ENCODE results near the gene CLDN15.
"Not testable (repeated sequence)": the region's sequence is repeated elsewhere in the genome, so short reads cannot be mapped to it uniquely, and the experiment has no call there.

CLDN15 gene

GRCh38 chr7:101210143-101210542 is 27.5 kb downstream of the CLDN15 start:
- no peak for DNase-seq (ENCODE audit: low read depth)
- no peak overlapping the region for H3K4me3 ChIP-seq (replicated peaks; ENCODE audit: low read depth, low read length)
- no peak for TF ChIP-seq CTCF (IDR thresholded peaks at IDR 0.05; ENCODE audit: low read length, missing control alignments)

GRCh38 chr7:101208794-101209193 is 28.8 kb downstream of the CLDN15 start:
- no peak for DNase-seq (ENCODE audit: low read depth)
- TF ChIP-seq CTCF (IDR thresholded peaks at IDR 0.05; ENCODE audit: low read length, missing control alignments), result no peak
- H3K4me3 ChIP-seq (replicated peaks; ENCODE audit: low read depth, low read length), result no peak overlapping the region

- no peak for TF ChIP-seq CTCF (IDR thresholded peaks at IDR 0.05; ENCODE audit: low read length, missing control alignments)
- H3K4me3 ChIP-seq (replicated peaks; ENCODE audit: low read depth, low read length), result no peak overlapping the region
- no peak for DNase-seq (ENCODE audit: low read depth)
Measured at GRCh38 chr7:101207459-101207858, 30.1 kb downstream of the CLDN15 start.

- no peak for DNase-seq (ENCODE audit: low read depth)
- TF ChIP-seq CTCF (IDR thresholded peaks at IDR 0.05; ENCODE audit: low read length, missing control alignments), result no peak
- H3K4me3 ChIP-seq (replicated peaks; ENCODE audit: low read depth, low read length), result no peak overlapping the region
Measured at GRCh38 chr7:101206665-101207042, 30.9 kb downstream of the CLDN15 start.

- no peak for TF ChIP-seq CTCF (IDR thresholded peaks at IDR 0.05; ENCODE audit: low read length, missing control alignments)
- no peak for DNase-seq (ENCODE audit: low read depth)
- no peak overlapping the region for H3K4me3 ChIP-seq (replicated peaks; ENCODE audit: low read depth, low read length)
Measured at GRCh38 chr7:101205901-101206664, 31.5 kb downstream of the CLDN15 start.

- DNase-seq (ENCODE audit: low read depth), result peak; percentile 36
- not testable (repeated sequence) for H3K4me3 ChIP-seq (replicated peaks; ENCODE audit: low read depth, low read length)
Measured at GRCh38 chr7:101203740-101204738, 33.6 kb downstream of the CLDN15 start.

- no peak overlapping the region for H3K4me3 ChIP-seq (replicated peaks; ENCODE audit: low read depth, low read length)
- TF ChIP-seq CTCF (IDR thresholded peaks at IDR 0.05; ENCODE audit: low read length, missing control alignments), result no peak
- no peak for DNase-seq (ENCODE audit: low read depth)
Measured at GRCh38 chr7:101202603-101202918, 35.0 kb downstream of the CLDN15 start.

All from fibroblast of pulmonary artery (primary cell).